Activated CD4-positive, alpha-beta T cell treated with anti-CD3 and anti-CD28 coated beads for 48 hours (primary cell): ENCODE data around the gene TDRD7.

ENCODE experiments used
- DNase-seq: peaks from one replicate; pipeline ENCODE4 v3.0.0-alpha.2; 2020

Gene TDRD7

GRCh38 chr9:97510797-97511654 is 99.1 kb downstream of the TDRD7 start:
- peak; percentile 11 for DNase-seq

GRCh38 chr9:97511655-97512427 is 99.9 kb downstream of the TDRD7 start:
- DNase-seq = no peak

GRCh38 chr9:97512966-97513560 is 101.2 kb downstream of the TDRD7 start:
- DNase-seq = no peak

- DNase-seq = no peak
Observed at GRCh38 chr9:97514531-97514930, 102.6 kb downstream of the TDRD7 start.

GRCh38 chr9:97515662-97516061 is 103.8 kb downstream of the TDRD7 start:
- no peak for DNase-seq

GRCh38 chr9:97516111-97516510 is 104.2 kb downstream of the TDRD7 start:
- DNase-seq = no peak

- DNase-seq = no peak
Observed at GRCh38 chr9:97517331-97518089, 105.6 kb downstream of the TDRD7 start.

GRCh38 chr9:97518166-97518908 is 106.4 kb downstream of the TDRD7 start:
- no peak for DNase-seq

GRCh38 chr9:97518909-97519307 is 107.0 kb downstream of the TDRD7 start:
- no peak for DNase-seq

- no peak for DNase-seq
Observed at GRCh38 chr9:97519441-97519970, 107.6 kb downstream of the TDRD7 start.

GRCh38 chr9:97521576-97522333 is 109.9 kb downstream of the TDRD7 start:
- DNase-seq = no peak

GRCh38 chr9:97524424-97524823 is 112.5 kb downstream of the TDRD7 start:
- no peak for DNase-seq

- DNase-seq = no peak
Observed at GRCh38 chr9:97525451-97525850, 113.6 kb downstream of the TDRD7 start.

- DNase-seq = no peak
Observed at GRCh38 chr9:97526895-97527575, 115.1 kb downstream of the TDRD7 start.

- DNase-seq = no peak
Observed at GRCh38 chr9:97527626-97528528, 116.0 kb downstream of the TDRD7 start.

- DNase-seq = no peak
Observed at GRCh38 chr9:97528529-97529230, 116.8 kb downstream of the TDRD7 start.

GRCh38 chr9:97529363-97530076 is 117.6 kb downstream of the TDRD7 start:
- peak; percentile 34 for DNase-seq

GRCh38 chr9:97531888-97532376 is 120.0 kb downstream of the TDRD7 start:
- no peak for DNase-seq
